Stomach (tissue), 9 donors: ENCODE results near the gene IFI30. TPM values are rescaled to one million over a fixed set of nuclear protein-coding genes. Genes with fewer than 3 reads are reported as not detected.

Source experiments
- DNase-seq, 2 donors: peaks; one replicate each; pipeline versions ENCODE4 v3.0.0 to v3.0.0-alpha.2; 2013 to 2019
- H3K27ac ChIP-seq, 5 donors: fragments of 200-600 bp in 4 of 5; sonication (generic) in 4 of 5; one replicate each; pipeline ENCODE4 v1.5.1; 2013 to 2019; ENCODE audit warnings: mild to moderate bottlenecking in 1 of 5, moderate library complexity in 1 of 5
- H3K27me3 ChIP-seq, 3 donors: fragments of 200-600 bp; sonication (generic); one replicate each; pipeline ENCODE4 v1.5.1; 2017 to 2019; ENCODE audit warnings: mixed run types in 1 of 3
- H3K36me3 ChIP-seq, 4 donors: fragments of 200-600 bp; sonication (generic); 1 replicate in 3 of 4; 2 replicates in 1 of 4; pipeline ENCODE4 v1.5.1; 2016 to 2019
- H3K4me1 ChIP-seq, 4 donors: fragments of 200-600 bp; sonication (generic); one replicate each; pipeline ENCODE4 v1.5.1; 2016 to 2019
- H3K4me3 ChIP-seq, 4 donors: fragments of 200-600 bp; sonication (generic) in 3 of 4; one replicate each; pipeline ENCODE4 v1.5.1; 2016 to 2019; ENCODE audit warnings: mild to moderate bottlenecking in 1 of 4
- H3K9me3 ChIP-seq, 4 donors: fragments of 200-600 bp; sonication (generic); one replicate each; pipeline ENCODE4 v1.5.1; 2016 to 2019
- EP300 ChIP-seq: sonication (generic); formaldehyde crosslinking; IDR thresholded peaks from one replicate; pipeline ENCODE4 v1.6.1; 2017; ENCODE audit warnings: antibody characterized with exemption
- POLR2A ChIP-seq, 4 donors: fragments of 450-650 bp; IDR thresholded peaks; one replicate each; pipeline ENCODE4 v1.6.1; 2016; ENCODE audit warnings: antibody characterized with exemption in 4 of 4, control low read depth in 2 of 4, mild to moderate bottlenecking in 1 of 4, moderate library complexity in 1 of 4
- POLR2AphosphoS5 ChIP-seq, 3 donors: sonication (generic); formaldehyde crosslinking; IDR thresholded peaks; one replicate each; pipeline ENCODE4 v1.6.1; 2016; ENCODE audit warnings: antibody characterized with exemption in 3 of 3
- WGBS, 5 donors: extraction: QIAGEN DNeasy Blood & Tissue Kit in 3 of 5; methylation state at CpG; one replicate each; pipeline versions ENCODE4 v1.1.5 to v1.1.7; 2013 to 2018; 5-methylcytosine and 5-hydroxymethylcytosine counted together
- intact Hi-C: fragments of 100-400 bp; cut with DNase I; formaldehyde crosslinking; loops from one replicate; pipeline ENCODE4 v1.15.1; 2023; ENCODE audit warnings: low total_unique reads
- polyA plus RNA-seq, 3 donors: library from polyadenylated mRNA; stranded (reverse); fragments of 200-250 nt; gene quantifications; one replicate each; pipeline ENCODE4 v1.2.3, GENCODE V29; 2013
- total RNA-seq, 5 donors: library from RNA; depleted of rRNA; stranded (reverse); fragments of >200 nt; gene quantifications; one replicate each; pipeline versions ENCODE4 v1.1.0 to v1.2.3, GENCODE V29; 2014 to 2016
- TF ChIP-seq, protein P1 (sequence below), 7 experiments: fragments of 450-650 bp in 4 of 7; fragments of 200-600 bp in 3 of 7; sonication (generic) in 3 of 7; IDR thresholded peaks; one replicate each; pipeline ENCODE4 v1.5.1; 2016 to 2019; ENCODE audit warnings: antibody characterized with exemption in 7 of 7, control low read depth in 2 of 7, mild to moderate bottlenecking in 1 of 7
- donor health status: healthy with polysubstance abuse.
- donor health status: Bipolar disorder and iron deficiency.
- donor health status: healthy.

Gene IFI30
- total and polyA plus RNA-seq, 8 donors: 37.3 to 199 (median 53.2) TPM; not detected in 1

DNA sequence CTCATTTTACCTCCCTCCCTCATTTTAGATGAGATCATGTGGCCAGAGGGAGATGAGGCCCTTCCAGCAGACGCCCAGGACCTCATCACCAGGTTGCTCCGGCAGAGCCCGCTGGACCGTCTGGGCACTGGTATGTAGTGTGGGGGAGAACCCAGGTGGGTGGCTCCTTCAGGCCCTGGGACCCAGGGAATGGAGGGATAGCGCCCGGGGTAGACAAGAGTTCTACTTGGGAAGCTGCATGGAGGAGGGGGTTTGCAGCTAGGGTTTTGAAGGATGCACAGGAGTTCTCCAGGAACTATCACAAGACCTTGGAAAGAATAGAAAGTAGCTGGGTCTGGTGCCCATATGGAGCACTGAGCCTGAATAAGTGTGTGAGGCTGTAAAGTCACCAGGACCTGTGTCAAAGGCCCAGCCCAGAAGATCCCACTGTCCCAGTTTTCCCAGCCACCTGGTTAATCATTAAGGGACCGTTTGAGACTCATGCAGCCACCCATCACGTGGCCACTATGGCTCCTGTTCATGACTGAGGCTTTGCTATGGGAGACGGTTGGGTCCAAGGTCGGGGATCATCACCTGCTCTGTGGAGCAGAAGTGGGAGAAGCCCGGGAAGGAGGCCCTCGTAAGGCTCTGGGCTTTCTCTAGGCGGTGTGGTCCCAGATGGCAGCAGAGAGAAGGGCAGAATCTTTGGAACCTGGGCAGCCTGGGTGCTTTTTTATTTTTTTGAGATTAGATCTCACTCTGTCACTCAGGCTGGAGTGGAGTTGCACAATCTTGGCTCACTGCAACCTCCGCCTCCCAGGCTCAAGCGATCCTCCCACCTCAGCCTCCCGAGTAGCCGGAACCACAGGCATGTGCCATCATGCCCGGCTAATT lies 37.7 kb upstream of the IFI30 start:
- Histone ChIP-seq H3K27me3 (no peaks in the 10 kb centered on the region), H3K9me3 (no peaks in the 10 kb centered on the region), H3K4me3 (no peak overlapping the region), H3K36me3 (peaks cover 23 to 98% (median 95%) of the 10 kb centered on the region in 4 donors), H3K4me1 (no peaks in the 10 kb centered on the region), H3K27ac (no peak overlapping the region)
- DNase-seq: peak in 1 of 2 donors; percentile 69
- 83 to 95% (median 88%) methylated on average over 16 to 18 of the region's 18 CpGs for WGBS, 5 donors
- TF ChIP-seq POLR2AphosphoS5 (IDR thresholded peaks at IDR 0.05) (no peak), EP300 (no peak), POLR2A (IDR thresholded peaks at IDR 0.05) (no peak)
- TF ChIP-seq, protein P1, sequence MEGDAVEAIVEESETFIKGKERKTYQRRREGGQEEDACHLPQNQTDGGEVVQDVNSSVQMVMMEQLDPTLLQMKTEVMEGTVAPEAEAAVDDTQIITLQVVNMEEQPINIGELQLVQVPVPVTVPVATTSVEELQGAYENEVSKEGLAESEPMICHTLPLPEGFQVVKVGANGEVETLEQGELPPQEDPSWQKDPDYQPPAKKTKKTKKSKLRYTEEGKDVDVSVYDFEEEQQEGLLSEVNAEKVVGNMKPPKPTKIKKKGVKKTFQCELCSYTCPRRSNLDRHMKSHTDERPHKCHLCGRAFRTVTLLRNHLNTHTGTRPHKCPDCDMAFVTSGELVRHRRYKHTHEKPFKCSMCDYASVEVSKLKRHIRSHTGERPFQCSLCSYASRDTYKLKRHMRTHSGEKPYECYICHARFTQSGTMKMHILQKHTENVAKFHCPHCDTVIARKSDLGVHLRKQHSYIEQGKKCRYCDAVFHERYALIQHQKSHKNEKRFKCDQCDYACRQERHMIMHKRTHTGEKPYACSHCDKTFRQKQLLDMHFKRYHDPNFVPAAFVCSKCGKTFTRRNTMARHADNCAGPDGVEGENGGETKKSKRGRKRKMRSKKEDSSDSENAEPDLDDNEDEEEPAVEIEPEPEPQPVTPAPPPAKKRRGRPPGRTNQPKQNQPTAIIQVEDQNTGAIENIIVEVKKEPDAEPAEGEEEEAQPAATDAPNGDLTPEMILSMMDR (IDR thresholded peaks at IDR 0.05): no peak
- intact Hi-C loops: no loop called here

DNA sequence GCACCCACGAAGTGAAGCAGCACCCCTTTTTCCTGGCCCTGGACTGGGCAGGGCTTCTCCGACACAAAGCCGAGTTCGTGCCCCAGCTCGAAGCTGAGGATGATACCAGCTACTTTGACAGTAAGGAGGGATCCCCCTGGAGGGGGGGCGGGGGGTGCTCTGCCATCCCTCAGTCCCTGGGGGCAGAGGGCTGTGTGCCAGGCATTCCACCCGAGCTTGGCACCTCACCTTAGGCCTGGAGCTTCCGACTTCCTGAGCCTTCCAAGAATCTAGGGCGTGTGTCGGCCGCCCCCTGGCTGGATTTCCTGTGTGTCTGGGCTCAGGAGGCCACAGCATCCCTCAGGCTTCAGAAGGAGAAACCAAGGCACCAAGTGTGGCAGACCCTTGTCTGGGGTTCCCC lies 36.4 kb upstream of the IFI30 start:
- 86 to 100% (median 87%) methylated on average over 5 to 11 of the region's 11 CpGs for WGBS, 5 donors
- peaks cover 17 to 98% (median 94%) of the 10 kb centered on the region in 4 donors for H3K36me3 ChIP-seq
- intact Hi-C loops: no loop called here
- TF ChIP-seq, protein P1 (IDR thresholded peaks at IDR 0.05): no peak
- TF ChIP-seq POLR2AphosphoS5 (IDR thresholded peaks at IDR 0.05): no peak
- TF ChIP-seq EP300: no peak
- no peak for TF ChIP-seq POLR2A (IDR thresholded peaks at IDR 0.05)
- no peak for DNase-seq
- H3K9me3 ChIP-seq: no peaks in the 10 kb centered on the region
- H3K4me1 ChIP-seq: no peaks in the 10 kb centered on the region
- no peaks in the 10 kb centered on the region for H3K27me3 ChIP-seq
- no peak overlapping the region for H3K4me3 ChIP-seq
- H3K27ac ChIP-seq: no peak overlapping the region

DNA sequence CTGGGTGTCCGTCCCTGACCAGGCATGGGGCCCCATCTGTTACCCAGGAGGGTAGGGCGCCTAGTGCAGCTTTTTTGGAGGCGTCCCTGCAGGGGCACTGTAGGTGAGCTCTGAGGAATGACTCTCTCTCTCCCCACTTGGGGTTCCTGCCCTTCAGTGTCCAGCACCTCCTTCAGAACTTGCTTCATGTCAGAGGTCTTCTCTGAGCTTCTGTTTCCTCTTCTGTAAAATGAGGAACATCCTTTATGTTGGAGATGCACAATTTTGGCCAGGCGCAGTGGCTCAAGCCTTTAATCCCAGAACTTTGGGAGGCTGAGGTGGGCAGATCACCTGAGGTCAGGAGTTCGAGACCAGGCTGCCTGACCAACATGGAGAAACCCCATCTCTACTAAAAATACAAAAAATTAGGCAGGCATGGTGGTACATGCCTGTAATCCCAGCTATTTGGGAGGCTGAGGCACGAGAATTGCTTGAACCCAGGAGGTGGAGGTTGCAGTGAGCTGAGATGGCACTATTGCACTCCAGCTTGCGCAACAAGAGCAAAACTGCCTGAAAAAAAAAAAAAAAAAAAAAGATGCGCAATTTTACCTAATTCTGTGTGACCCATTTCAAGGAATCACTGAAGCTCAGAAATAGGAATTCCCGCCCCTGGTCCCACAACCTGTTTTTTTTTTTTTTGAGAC lies 35.8 kb upstream of the IFI30 start:
- Histone ChIP-seq H3K4me1 (no peaks in the 10 kb centered on the region), H3K9me3 (no peaks in the 10 kb centered on the region), H3K36me3 (peaks cover 18 to 97% (median 94%) of the 10 kb centered on the region in 4 donors), H3K27ac (no peak overlapping the region), H3K27me3 (no peaks in the 10 kb centered on the region), H3K4me3 (no peak overlapping the region)
- no peak for DNase-seq
- TF ChIP-seq EP300 (no peak), POLR2AphosphoS5 (IDR thresholded peaks at IDR 0.05) (no peak), POLR2A (IDR thresholded peaks at IDR 0.05) (no peak)
- TF ChIP-seq, protein P1 (IDR thresholded peaks at IDR 0.05): no peak
- intact Hi-C loops: no loop called here
- WGBS, 5 donors: 83 to 94% (median 93%) methylated on average over 7 to 9 of the region's 9 CpGs

DNA sequence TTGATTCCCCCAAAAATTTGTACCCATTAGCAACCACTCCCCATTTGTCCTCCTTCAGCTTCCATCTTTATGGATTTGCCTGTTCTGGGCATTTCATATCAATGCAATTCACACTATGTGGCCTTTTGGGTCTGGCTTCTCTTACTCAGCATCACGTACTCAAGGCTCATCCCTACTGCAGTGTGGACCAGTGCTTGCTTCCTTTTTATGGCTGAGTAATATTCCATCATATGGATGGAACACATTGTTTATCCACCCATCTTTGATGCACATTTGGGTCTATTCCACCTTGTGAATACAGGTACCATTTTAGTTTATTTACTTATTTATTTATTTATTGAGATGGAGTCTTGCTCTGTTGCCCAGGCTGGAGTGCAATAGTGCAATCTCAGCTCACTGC lies 33.1 kb upstream of the IFI30 start:
- Histone ChIP-seq H3K36me3 (peaks cover 34 to 99% (median 95%) of the 10 kb centered on the region in 4 donors), H3K9me3 (no peaks in the 10 kb centered on the region), H3K4me3 (no peak overlapping the region), H3K4me1 (no peaks in the 10 kb centered on the region), H3K27me3 (no peaks in the 10 kb centered on the region), H3K27ac (no peak overlapping the region)
- intact Hi-C loops: no loop called here
- no peak for TF ChIP-seq EP300
- TF ChIP-seq POLR2AphosphoS5 (IDR thresholded peaks at IDR 0.05): no peak
- no peak for TF ChIP-seq POLR2A (IDR thresholded peaks at IDR 0.05)
- TF ChIP-seq, protein P1 (IDR thresholded peaks at IDR 0.05): no peak
- 96 to 100% (median 98%) methylated on average over 1 of the region's 1 CpG for WGBS, 5 donors
- no peak for DNase-seq
